Effector memory CD8-positive, alpha-beta T cell (primary cell): ENCODE measurements around the gene TRIM31.
"Not testable (repeated sequence)": the region's sequence is repeated elsewhere in the genome, so short reads cannot be mapped to it uniquely, and the experiment has no call there.

Experiments used
- ATAC-seq: fragments of 150-1000 bp; cut with Tn5 transposase; replicated peaks from 2 replicates; pipeline ENCODE4 v1.10.0; 2021; ENCODE audit warnings: mild to moderate bottlenecking, moderate library complexity
- DNase-seq, 3 experiments: peaks; one replicate each; pipeline ENCODE4 v3.0.0; 2021
- H3K27ac Mint-ChIP-seq, 2 donors: one replicate each; pipeline ENCODE4 v1.8.0; 2022; ENCODE audit warnings: mild to moderate bottlenecking in 2 of 2, mixed read lengths in 2 of 2, moderate library complexity in 2 of 2
- H3K27me3 Mint-ChIP-seq, 2 donors: one replicate each; pipeline ENCODE4 v1.8.0; 2022; ENCODE audit warnings: mixed read lengths in 2 of 2
- H3K36me3 Mint-ChIP-seq: one replicate; pipeline ENCODE4 v1.8.0; 2022; ENCODE audit warnings: mild to moderate bottlenecking, moderate library complexity, mixed read lengths; ENCODE audit not compliant: insufficient read depth
- H3K4me1 Mint-ChIP-seq, 2 donors: one replicate each; pipeline ENCODE4 v1.8.0; 2022; ENCODE audit warnings: low read depth in 2 of 2, mixed read lengths in 2 of 2
- H3K4me3 Mint-ChIP-seq, 2 donors: one replicate each; pipeline ENCODE4 v1.8.0; 2022; ENCODE audit warnings: mild to moderate bottlenecking in 2 of 2, mixed read lengths in 2 of 2, moderate library complexity in 2 of 2
- H3K9me3 Mint-ChIP-seq, 2 donors: one replicate each; pipeline ENCODE4 v1.8.0; 2022; ENCODE audit warnings: mixed read lengths in 2 of 2

Gene TRIM31

DNA sequence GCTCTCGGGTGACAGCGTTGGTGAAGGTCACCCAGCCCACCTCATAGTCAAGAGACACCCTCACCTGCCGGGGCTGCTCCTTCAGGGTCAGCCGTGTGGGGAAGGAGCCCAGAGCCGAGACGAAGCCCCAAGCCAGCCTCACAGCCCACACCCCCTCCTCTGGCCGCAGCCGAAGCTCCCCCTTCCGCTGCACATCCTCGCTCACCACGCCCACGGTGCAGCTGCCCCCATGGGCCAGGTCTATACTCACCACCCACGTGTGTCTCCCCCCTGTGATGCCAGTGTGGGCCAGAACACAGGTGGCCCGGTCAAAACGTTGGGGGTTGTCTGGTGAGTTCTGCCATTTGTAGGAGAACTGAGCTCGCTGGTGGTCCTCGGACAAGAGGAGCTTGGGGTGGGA lies 41.2 kb upstream of the TRIM31 start:
- H3K27ac Mint-ChIP-seq: no peak overlapping the region
- H3K9me3 Mint-ChIP-seq: no peaks in the 10 kb centered on the region
- DNase-seq: no peak
- H3K36me3 Mint-ChIP-seq: no peaks in the 10 kb centered on the region
- ATAC-seq: no peak
- peaks cover 0 to 5% of the 10 kb centered on the region in 2 donors for H3K4me1 Mint-ChIP-seq
- peaks cover 57 to 73% of the 10 kb centered on the region in 2 donors for H3K27me3 Mint-ChIP-seq
- H3K4me3 Mint-ChIP-seq: no peak overlapping the region

DNA sequence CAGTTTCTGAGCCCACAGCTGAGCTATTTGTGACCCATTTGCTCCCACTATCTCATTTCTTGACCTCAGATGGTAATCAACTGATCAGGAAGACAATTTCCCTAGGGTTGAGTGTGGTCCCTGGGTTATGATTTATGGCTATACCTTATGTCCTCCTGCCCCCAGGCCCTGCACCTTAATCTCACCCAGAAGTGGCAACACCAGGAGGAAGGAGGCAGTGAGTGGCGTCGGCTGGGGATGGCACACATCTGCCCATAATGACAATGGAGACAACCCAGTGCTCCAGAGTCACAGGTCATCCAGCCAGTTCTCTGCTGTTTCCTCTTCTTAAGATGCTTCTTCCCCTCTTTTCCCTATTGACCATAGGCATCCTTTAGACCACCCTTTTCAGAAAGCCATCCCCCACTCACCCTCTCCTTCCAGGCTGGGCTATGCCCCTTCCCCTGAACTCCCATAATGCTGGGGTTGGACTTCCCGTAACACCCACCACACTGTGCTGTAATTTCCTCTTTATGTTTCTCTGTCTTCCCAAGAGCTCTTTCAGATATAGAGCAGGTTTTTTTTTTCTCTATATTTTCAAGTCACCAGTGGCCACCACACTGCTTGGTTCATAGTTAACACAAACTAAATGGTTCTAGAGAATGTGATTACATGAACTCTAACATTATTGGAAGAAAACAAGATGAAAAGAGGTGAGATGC lies 40.2 kb upstream of the TRIM31 start:
- H3K4me1 Mint-ChIP-seq: no peaks in the 10 kb centered on the region
- no peak for DNase-seq
- H3K9me3 Mint-ChIP-seq: no peaks in the 10 kb centered on the region
- peaks cover 58 to 71% of the 10 kb centered on the region in 2 donors for H3K27me3 Mint-ChIP-seq
- H3K4me3 Mint-ChIP-seq: no peak overlapping the region
- ATAC-seq: no peak
- no peak overlapping the region for H3K27ac Mint-ChIP-seq
- H3K36me3 Mint-ChIP-seq: no peaks in the 10 kb centered on the region

DNA sequence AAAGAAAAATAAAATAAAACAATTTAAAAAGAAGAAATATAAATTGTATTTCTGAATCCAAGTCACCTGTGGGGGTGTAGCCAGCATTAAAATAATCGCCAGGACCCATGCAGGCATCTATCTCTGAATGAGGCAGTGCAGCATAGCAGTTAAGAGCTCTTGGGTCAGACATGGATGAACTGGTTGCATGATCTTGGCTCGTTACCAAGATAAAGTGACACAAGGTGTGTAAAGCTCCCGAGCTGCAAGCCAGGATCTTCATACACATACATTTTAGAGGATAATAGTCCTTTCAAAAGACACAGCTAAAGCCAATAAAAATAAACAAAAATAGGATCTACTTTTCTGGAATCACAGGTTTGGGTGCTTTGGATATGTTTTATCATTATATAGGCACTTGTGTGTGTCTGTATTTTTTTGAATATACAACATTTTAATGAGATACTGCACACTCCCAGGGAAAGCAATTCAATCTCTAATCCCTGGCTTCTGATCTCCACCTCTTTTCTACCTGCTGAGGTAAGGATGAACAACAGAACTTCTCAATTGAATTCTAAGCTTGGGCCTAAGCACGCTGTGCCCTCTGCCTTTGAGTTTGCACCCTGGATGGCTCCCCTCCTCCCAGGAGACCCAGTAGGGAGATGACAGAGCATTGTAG lies 39.3 kb upstream of the TRIM31 start:
- Mint-ChIP-seq H3K36me3 (no peaks in the 10 kb centered on the region), H3K27ac (no peak overlapping the region), H3K9me3 (no peaks in the 10 kb centered on the region), H3K4me3 (no peak overlapping the region), H3K4me1 (no peaks in the 10 kb centered on the region), H3K27me3 (peaks cover 61 to 78% of the 10 kb centered on the region in 2 donors)
- DNase-seq: no peak
- no peak for ATAC-seq

DNA sequence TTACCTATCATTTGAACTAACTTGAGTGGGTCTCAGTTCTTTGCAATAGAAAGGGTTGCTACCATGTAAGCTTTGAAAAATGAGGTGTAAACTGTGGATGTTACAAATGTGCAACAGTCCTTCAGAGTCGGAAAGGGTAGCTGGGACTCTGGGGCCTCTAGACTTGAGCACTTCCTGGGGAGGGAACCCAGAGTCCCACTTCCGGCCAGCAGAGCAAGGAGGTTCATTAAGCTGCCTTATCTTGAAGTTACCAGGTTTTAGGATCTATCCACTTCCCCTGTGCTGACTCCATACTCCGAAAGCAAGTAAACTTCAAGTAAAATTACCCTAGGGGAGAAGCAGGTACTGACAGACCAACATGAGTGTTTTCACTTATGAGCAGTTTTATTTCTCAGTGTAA lies 38.7 kb upstream of the TRIM31 start:
- Mint-ChIP-seq H3K4me3 (no peak overlapping the region), H3K27ac (no peak overlapping the region), H3K36me3 (no peaks in the 10 kb centered on the region), H3K27me3 (peaks cover 64 to 79% of the 10 kb centered on the region in 2 donors), H3K9me3 (no peaks in the 10 kb centered on the region), H3K4me1 (no peaks in the 10 kb centered on the region)
- no peak for DNase-seq
- no peak for ATAC-seq

DNA sequence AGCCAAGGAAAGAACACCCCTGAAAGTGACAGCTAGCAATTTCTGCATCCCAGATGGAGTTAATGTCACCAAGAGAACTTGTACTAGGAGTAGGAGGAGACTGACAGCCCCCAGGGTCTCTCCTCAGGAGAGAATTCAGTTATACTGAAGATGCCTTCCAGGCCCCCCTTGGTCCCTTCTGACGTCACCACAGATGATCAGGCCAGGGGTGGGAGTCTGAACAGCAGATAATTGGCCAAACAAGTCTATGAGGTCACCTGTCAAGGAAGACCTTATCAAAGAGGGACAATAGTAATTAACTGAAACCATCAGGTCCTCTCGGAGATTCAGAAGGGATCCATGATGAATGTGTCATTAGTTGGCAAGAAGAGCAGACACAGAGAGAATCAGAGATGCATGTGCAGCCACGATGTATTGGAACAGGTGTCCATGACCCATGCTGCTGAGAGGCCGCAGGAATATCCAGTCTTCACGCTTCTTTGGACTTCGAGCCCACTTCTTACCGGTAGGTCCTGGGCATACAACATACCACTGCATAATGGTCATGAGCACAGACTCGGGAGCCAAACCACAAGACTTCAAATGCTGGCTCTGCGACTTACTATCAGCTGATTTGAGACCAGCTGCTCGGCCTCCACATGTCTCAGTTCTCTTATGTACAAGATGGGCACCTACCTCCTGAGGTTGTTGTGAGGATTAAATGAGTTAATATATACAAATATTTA lies 37.9 kb upstream of the TRIM31 start:
- ATAC-seq: no peak

DNA sequence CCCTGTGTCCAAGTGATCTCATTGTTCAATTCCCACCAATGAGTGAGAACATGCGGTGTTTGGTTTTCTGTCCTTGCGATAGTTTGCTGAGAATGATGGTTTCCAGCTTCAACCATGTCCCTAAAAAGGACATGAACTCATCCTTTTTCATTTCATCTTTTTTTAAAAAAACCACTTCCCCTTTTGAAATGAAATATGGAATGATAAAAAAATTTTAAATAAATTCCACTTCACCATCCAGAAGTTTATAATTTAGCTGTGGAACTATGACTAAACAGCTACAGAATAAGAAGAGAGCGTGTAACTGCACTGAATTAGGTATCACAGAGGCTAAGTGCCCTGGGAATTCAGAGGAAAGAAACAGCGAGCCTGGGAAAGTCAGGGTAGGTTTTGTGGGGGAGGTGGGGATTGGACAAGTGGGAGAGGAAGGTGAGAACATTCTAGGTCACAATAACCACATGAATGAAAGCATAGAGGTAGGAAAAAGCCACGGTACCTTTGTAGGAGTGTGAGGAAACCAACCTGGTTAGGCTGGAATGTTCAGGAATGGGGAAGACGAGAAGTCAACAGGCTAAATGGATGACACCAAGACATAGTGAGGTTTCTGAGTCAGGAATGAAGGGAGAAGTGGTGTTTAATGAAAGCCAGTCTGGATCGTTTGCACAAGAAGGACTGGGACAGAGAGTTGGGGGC lies 37.1 kb upstream of the TRIM31 start:
- Mint-ChIP-seq H3K27ac (no peak overlapping the region), H3K4me3 (no peak overlapping the region), H3K9me3 (no peaks in the 10 kb centered on the region), H3K4me1 (no peaks in the 10 kb centered on the region), H3K36me3 (no peaks in the 10 kb centered on the region), H3K27me3 (peaks cover 62 to 76% of the 10 kb centered on the region in 2 donors)
- DNase-seq: no peak
- no peak for ATAC-seq

More for the DNA sequence above, 37.9 kb upstream of the TRIM31 start:
- H3K4me1 Mint-ChIP-seq: no peaks in the 10 kb centered on the region
- H3K4me3 Mint-ChIP-seq: no peak overlapping the region
- no peaks in the 10 kb centered on the region for H3K9me3 Mint-ChIP-seq
- no peaks in the 10 kb centered on the region for H3K36me3 Mint-ChIP-seq
- H3K27me3 Mint-ChIP-seq: peaks cover 62 to 76% of the 10 kb centered on the region in 2 donors
- no peak overlapping the region for H3K27ac Mint-ChIP-seq
- no peak for DNase-seq

DNA sequence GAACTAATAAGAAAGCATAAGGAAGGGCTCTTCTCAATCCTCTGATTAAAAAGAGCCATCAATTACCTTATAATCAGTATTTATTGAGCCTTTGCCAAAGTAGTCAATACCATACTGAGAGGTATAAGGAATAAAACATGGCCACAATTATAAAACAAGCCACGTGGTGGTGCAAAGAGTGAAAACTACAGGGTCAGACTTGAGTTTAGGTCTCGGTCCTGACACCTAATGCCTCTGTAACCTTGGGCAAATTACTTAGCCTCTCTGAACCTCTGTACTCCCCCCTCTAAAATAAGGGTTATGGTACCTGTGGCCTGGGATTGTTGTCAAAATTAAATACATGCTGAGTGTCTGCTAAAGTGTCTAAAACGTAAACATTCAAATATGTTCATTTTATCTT lies 36.3 kb upstream of the TRIM31 start:
- ATAC-seq: no peak
- Mint-ChIP-seq H3K27me3 (peaks cover 63 to 76% of the 10 kb centered on the region in 2 donors), H3K4me1 (no peaks in the 10 kb centered on the region), H3K9me3 (no peaks in the 10 kb centered on the region), H3K27ac (no peak overlapping the region), H3K36me3 (no peaks in the 10 kb centered on the region), H3K4me3 (no peak overlapping the region)
- no peak for DNase-seq

DNA sequence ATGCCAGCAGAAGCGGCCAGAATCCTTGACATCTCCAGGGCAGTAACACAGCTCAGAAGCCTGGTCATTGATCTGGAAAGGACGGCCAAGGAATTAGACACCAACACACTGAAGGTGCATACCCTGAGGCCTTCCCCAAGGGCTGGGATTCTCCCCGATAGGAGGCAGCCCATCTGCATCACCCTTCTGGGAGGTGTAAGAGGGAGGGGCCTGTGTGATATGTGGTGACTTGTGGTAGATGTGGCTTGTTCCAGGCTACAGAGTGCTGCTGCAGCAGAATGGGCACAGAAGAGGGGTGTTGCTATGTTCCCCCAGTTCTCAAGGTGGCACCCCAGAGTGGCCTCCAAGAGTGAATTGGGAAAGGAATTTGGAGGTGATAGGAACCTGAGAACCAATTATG lies 34.2 kb upstream of the TRIM31 start:
- peaks cover 57 to 67% of the 10 kb centered on the region in 2 donors for H3K27me3 Mint-ChIP-seq
- H3K4me1 Mint-ChIP-seq: no peaks in the 10 kb centered on the region
- DNase-seq (no peak), ATAC-seq (peak; percentile 31)
- H3K36me3 Mint-ChIP-seq: no peaks in the 10 kb centered on the region
- no peak overlapping the region for H3K27ac Mint-ChIP-seq
- no peak overlapping the region for H3K4me3 Mint-ChIP-seq
- no peaks in the 10 kb centered on the region for H3K9me3 Mint-ChIP-seq

DNA sequence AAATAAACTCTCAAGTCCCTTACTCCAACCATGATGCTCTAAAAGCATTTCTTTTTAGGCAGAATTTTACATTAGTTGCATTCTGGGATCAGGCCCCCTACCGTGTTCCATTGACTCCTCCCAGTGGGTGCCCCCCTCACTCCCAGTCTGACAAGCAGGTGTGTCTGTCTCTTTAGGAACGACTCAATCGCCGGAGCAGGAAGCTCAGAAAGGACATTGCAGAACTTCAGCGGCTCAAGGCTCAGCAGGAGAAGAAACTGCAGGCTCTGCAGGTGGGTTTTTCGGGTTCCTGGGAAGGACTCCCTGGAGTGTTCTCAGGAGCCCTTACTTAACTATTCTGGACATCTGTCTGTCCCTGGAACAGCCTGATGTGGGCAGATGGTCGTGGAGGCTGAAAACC lies 32.9 kb upstream of the TRIM31 start:
- Mint-ChIP-seq H3K4me3 (no peak overlapping the region), H3K27ac (no peak overlapping the region), H3K4me1 (no peaks in the 10 kb centered on the region), H3K27me3 (peaks cover 68 to 76% of the 10 kb centered on the region in 2 donors), H3K36me3 (no peaks in the 10 kb centered on the region), H3K9me3 (no peaks in the 10 kb centered on the region)
- DNase-seq (no peak), ATAC-seq (no peak)

DNA sequence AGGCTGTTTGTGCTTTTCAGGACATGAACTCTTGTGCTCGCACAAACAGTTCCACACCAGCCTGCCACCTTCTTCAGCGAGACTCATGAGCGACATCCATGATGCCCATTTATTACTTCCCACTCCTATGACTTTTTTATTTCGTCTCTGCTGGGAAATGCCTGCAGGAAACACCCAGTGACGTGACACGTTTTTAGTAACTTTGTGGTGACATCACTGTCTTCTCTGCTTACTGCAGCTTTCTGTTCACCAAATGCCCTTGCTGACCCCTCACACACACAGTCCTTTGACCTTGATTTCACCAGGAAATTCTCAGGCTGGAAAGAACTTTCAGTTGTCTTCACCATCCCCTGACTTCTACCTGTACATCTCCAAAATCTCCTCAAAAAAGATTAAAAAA lies 31.9 kb upstream of the TRIM31 start:
- ATAC-seq (no peak), DNase-seq (no peak)
- peaks cover 66 to 76% of the 10 kb centered on the region in 2 donors for H3K27me3 Mint-ChIP-seq
- H3K9me3 Mint-ChIP-seq: no peaks in the 10 kb centered on the region
- no peaks in the 10 kb centered on the region for H3K36me3 Mint-ChIP-seq
- H3K4me3 Mint-ChIP-seq: no peak overlapping the region
- no peaks in the 10 kb centered on the region for H3K4me1 Mint-ChIP-seq
- H3K27ac Mint-ChIP-seq: no peak overlapping the region

DNA sequence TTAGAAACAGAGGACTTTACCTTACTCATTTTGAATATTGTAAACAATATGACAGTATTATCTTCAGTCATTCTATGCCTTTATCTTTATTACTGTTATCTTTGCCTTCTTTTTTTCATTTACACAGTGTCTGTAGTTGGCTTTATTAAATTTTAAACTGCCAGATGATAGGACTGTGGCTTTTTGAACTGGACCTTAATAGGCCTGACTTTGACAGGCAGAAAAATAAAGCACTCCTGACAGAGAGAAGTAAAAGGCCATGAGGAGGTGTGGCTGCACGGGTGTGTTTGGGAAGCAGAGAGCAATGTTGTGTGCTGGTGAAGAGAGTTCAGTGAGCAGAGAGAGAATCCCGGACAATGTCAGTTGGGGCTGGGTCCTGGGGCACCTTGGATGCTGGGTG lies 30.9 kb upstream of the TRIM31 start:
- DNase-seq: no peak
- peaks cover 64 to 75% of the 10 kb centered on the region in 2 donors for H3K27me3 Mint-ChIP-seq
- no peak overlapping the region for H3K4me3 Mint-ChIP-seq
- no peaks in the 10 kb centered on the region for H3K4me1 Mint-ChIP-seq
- H3K27ac Mint-ChIP-seq: no peak overlapping the region
- H3K36me3 Mint-ChIP-seq: no peaks in the 10 kb centered on the region
- no peaks in the 10 kb centered on the region for H3K9me3 Mint-ChIP-seq
- no peak for ATAC-seq

DNA sequence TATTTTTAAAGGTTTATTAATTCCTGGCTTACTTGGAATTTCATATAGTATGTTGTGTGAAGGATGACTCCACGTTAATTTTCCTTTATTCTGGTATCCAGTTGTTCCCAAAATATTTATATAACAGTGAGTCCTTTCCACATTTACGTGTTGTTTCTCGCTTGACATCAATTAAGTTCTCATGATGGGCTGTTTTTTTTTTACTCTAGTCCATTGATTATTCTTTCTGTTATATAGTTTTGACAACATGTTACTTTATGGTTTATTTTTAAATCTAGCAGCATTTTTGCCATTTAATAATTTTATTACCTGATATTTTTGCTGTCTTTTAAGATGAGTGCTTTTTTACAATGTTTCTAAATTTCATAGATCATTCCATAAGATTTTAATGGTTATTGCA lies 29.8 kb upstream of the TRIM31 start:
- no peak for ATAC-seq

DNA sequence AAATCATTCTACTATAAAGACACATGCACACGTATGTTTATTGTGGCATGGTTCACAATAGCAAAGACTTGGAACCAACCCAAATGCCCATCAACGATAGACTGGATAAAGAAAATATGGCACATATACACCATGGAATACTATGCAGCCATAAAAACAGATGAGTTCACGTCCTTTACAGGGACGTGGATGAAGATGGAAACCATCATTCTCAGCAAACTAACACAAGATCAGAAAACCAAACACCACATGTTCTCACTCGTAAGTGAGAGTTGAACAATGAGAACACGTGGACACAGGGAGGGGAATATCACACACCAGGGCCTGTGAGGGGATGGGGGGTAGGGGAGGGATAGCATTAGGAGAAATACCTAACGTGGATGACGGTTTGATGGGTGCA lies 27.4 kb upstream of the TRIM31 start:
- not testable (repeated sequence) for H3K36me3 Mint-ChIP-seq, H3K9me3 Mint-ChIP-seq, DNase-seq, H3K4me3 Mint-ChIP-seq, H3K27ac Mint-ChIP-seq, ATAC-seq, H3K4me1 Mint-ChIP-seq
- H3K27me3 Mint-ChIP-seq: peaks cover 39 to 53% of the 10 kb centered on the region in 2 donors

More for the DNA sequence above, 29.8 kb upstream of the TRIM31 start:
- no peaks in the 10 kb centered on the region for H3K36me3 Mint-ChIP-seq
- no peak overlapping the region for H3K4me3 Mint-ChIP-seq
- no peaks in the 10 kb centered on the region for H3K4me1 Mint-ChIP-seq
- no peak for DNase-seq
- H3K9me3 Mint-ChIP-seq: no peaks in the 10 kb centered on the region
- H3K27ac Mint-ChIP-seq: no peak overlapping the region
- peaks cover 54 to 64% of the 10 kb centered on the region in 2 donors for H3K27me3 Mint-ChIP-seq
